ENCODE measurements around the gene LKAAEAR1.

LKAAEAR1 gene

DNA sequence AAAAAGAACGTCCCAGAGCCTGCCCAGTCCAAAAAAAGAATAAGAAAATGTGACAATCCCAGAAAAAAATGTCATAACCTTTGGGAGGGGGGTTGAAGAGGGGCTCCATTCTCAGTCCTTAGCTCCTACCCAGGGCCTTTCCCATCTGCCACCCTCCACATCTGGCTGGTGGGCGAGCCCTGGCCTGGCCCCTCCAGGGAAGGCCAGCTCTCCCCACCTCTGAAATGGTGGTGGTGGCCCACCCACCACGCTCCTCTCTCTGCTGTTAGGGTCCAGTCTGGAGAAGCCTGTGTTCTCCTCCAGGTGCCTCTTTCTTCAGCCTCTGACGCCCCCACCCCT lies 5.3 kb downstream of the LKAAEAR1 start:
- H3K27ac ChIP-seq, result peak overlapping the region; percentile 91
- TF ChIP-seq, protein P1, sequence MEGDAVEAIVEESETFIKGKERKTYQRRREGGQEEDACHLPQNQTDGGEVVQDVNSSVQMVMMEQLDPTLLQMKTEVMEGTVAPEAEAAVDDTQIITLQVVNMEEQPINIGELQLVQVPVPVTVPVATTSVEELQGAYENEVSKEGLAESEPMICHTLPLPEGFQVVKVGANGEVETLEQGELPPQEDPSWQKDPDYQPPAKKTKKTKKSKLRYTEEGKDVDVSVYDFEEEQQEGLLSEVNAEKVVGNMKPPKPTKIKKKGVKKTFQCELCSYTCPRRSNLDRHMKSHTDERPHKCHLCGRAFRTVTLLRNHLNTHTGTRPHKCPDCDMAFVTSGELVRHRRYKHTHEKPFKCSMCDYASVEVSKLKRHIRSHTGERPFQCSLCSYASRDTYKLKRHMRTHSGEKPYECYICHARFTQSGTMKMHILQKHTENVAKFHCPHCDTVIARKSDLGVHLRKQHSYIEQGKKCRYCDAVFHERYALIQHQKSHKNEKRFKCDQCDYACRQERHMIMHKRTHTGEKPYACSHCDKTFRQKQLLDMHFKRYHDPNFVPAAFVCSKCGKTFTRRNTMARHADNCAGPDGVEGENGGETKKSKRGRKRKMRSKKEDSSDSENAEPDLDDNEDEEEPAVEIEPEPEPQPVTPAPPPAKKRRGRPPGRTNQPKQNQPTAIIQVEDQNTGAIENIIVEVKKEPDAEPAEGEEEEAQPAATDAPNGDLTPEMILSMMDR (conservative IDR thresholded peaks at IDR 0.05), result no peak

DNA sequence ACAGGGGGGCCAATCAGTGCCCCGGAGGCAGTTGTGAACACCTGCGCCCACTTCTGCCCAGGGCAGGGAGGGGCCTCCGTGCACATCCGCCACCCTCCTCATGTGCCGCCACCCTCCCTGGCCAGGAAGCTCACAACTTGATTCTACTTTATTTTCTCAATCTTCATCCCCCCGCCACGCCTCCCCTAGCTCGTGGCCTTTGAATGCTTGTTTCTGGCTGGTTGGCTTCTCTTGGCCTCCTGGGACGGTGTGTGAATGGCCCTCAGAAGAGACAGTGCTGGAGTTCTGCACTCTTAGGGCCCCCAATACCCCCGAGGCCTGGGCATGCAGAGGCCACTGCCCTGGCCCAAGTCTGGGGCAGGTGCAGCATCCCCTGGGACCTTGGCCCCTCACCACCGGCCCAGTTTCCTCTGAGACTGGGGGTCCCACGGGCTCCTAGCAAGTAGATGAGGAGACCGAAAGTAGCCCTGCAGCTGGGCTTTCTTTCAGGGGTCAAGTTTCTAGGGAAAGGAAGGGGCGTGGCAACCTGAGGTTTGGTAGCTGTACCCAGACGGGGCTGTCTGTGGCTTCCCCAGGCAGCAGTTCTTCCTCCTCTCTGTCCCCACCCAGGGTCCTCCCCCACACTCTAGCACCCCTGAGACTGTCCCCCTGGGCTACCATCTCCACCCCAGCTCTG lies 6.2 kb downstream of the LKAAEAR1 start:
- TF ChIP-seq, protein P1 (conservative IDR thresholded peaks at IDR 0.05), result no peak
- H3K27ac ChIP-seq, result peak overlapping the region; percentile 91; the same call in 1 of the 2 replicates

- TF ChIP-seq, protein P1 (conservative IDR thresholded peaks at IDR 0.05), result no peak
These were observed 6.7 kb downstream of the LKAAEAR1 start for GRCh38 chr20:64077541-64077875.

DNA sequence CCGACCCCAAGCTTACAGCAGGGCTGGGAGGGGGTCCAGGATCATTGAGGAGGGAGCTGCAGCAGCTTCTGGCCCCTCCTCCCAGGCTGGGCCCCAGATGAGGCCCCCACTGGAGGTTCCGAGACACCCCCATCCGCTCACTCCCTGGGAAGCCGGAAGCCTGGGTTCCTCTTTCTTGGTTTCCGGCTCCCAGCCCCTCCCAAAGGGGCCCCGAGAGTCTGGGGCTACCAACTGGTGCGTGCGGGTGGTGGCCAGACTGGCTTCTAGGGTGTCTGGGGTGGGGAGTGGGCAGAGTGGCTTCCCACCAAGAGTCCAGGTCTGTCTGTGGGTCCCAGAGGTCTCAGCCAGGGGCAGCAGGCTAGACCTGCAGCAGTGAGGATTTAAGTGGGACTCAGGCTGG lies 7.1 kb downstream of the LKAAEAR1 start:
- TF ChIP-seq, protein P1 (conservative IDR thresholded peaks at IDR 0.05), result no peak
- no peak overlapping the region for H3K27ac ChIP-seq

More at GRCh38 chr20:64077541-64077875, 6.7 kb downstream of the LKAAEAR1 start:
- no peak overlapping the region for H3K27ac ChIP-seq

DNA sequence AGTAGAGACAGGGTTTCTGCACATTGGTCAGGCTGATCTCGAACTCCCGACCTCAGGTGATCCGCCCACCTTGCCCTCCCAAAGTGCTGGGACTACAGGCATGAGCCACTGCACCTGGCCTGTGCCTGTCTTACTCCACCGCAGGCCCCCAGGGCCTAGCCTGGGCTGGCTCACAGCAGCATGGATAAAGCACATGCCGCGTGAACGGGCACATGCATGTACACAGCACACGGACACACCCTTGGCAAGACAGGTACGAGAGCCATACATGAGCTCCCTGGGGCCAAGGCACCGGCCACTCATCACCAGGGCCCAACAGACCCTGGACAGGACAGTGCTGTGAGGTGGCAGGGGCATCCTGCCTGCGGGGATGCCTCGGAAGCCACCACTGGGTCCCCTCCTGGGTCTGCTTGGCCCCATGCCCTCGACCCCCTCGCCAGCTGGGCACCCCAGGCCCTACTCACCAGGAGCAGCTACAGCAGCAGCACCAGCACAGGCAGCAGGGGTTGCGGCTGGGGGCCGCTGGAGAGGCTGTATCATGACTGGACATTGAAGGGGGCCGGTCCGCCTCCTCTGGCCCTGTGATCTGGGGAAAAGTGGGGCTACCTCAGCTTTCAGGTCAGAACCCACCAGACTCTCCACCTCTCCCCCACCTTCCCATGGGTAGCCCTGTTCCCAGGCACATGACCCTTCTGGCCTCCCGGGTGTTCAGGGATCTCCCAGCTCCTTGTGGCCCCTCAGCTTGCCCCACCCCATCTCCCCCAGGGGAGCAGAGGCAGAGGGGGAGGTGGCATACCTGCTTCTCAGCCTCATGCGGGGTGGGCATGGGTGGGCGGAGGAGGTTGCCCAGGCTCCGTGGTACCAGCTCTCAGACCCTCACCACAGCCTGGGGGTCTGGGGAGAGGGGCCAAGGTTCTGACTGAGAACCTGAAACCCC lies 7.9 kb downstream of the LKAAEAR1 start:
- no peak overlapping the region for H3K27ac ChIP-seq
- TF ChIP-seq, protein P1 (conservative IDR thresholded peaks at IDR 0.05), result no peak

GRCh38 chr20:64075556-64075955 lies 8.6 kb downstream of the LKAAEAR1 start:
- no peak overlapping the region for H3K27ac ChIP-seq
- TF ChIP-seq, protein P1 (conservative IDR thresholded peaks at IDR 0.05), result no peak

GRCh38 chr20:64074963-64075362 lies 9.2 kb downstream of the LKAAEAR1 start:
- TF ChIP-seq, protein P1 (conservative IDR thresholded peaks at IDR 0.05), result no peak
- no peak overlapping the region for H3K27ac ChIP-seq

Measured in VCaP (cell line).